Stimulated activated CD8-positive, alpha-beta memory T cell treated with anti-CD3 and anti-CD28 coated beads, Interleukin-12 subunit alpha, Interleukin-12 subunit beta, amount 100 ng/mL, for 1 hour (primary cell): Measurements from ENCODE around the gene ZNF615.
"Not testable (repeated sequence)": the region's sequence is repeated elsewhere in the genome, so short reads cannot be mapped to it uniquely, and the experiment has no call there.

Experiments
- DNase-seq: peaks from one replicate; pipeline ENCODE4 v3.0.0-alpha.2; 2020; ENCODE audit warnings: low read depth

ZNF615 gene

GRCh38 chr19:52007806-52008557, at the start of gene ZNF615:
TSS of gene ZNF615 (minus strand) at chr19:52008211. CDS start at chr19:52003711, 4,500 bp downstream.
- peak; percentile 85 for DNase-seq

GRCh38 chr19:52056480-52056879, 48.5 kb upstream of the ZNF615 start:
- not testable (repeated sequence) for DNase-seq

- DNase-seq: not testable (repeated sequence)
Measured at GRCh38 chr19:52051736-52052135, 43.7 kb upstream of the ZNF615 start.

DNA sequence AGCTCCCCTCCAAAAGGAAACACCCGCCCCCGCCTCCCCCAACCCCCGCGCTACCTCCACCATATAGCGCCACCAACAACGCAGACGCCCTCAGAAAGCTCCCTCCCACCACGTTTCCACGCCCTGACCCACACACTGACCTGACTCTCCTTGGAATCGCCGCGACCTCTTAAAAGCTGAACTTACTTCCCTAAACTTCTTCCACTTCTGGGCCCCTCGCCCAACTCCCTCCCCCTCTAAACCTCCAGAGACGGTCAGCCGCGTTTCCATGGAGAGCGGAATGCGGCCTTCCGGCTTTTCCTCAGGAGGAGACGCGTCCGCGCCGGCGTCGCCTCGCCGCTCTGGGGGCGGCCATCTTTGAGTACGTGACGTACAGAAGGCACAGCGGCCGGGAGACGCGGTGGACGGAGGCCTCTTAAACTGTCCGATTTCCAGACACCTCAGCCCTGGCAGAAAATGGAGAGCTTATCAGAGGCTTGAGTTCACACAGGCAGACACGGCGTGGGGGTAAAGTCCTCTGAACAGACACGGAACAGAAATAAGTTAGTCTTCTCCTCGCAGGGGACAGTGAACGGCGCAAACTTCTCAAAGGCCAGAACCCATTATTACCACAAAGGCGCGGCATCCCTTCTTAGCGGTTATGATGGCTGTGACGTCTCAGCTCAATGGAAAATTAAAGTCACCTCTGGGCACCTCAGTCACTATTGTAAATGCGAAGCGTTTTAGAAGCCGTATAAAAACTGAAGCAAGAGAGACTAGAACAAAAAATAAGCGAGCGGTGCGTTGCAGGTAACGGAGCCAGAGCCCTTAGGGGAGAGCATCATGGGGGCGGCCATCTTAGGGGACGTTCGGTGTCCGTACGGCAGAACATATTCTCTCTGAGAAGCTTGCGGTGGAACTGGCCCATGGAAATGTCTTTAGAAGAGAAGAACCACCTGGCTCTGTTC, 40.8 kb upstream of the ZNF615 start, which contains the start of gene ZNF432:
Gene ZNF432 (minus strand): TSS at position 284 of the 947 bp plus-strand sequence. CDS start 1,970 bp downstream, outside the sequence.
- DNase-seq: peak; percentile 74

- DNase-seq: no peak
Measured at GRCh38 chr19:52039169-52039568, 31.2 kb upstream of the ZNF615 start.

DNA sequence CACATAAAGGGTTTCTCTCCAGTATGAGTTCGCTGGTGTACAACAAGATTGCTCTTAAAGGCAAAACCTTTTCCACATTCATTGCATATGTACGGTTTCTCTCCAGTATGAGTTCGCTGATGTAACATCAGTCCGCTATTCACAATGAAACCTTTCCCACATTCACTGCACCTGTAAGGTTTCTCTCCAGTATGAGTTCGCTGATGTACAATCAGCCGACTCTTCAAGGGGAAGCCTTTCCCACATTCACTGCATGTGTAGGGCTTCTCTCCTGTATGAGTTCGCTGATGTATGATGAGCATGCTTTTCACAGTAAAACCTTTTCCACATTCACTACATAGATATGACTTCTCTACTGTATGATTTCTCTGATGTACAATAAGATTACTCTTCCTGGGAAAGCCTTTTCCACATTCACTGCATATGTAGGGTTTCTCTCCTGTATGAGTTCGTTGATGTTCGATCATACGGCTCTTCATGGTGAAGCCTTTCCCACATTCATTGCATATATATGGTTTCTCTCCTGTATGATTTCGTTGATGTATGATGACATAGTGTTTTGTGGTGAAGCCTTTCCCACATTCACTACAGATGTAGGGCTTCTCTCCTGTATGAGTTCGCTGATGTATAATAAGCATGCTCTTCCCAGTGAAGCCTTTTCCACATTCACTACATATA, 26.2 kb upstream of the ZNF615 start:
- DNase-seq: no peak

- no peak for DNase-seq
Measured at GRCh38 chr19:52028780-52029123, 20.7 kb upstream of the ZNF615 start.

DNA sequence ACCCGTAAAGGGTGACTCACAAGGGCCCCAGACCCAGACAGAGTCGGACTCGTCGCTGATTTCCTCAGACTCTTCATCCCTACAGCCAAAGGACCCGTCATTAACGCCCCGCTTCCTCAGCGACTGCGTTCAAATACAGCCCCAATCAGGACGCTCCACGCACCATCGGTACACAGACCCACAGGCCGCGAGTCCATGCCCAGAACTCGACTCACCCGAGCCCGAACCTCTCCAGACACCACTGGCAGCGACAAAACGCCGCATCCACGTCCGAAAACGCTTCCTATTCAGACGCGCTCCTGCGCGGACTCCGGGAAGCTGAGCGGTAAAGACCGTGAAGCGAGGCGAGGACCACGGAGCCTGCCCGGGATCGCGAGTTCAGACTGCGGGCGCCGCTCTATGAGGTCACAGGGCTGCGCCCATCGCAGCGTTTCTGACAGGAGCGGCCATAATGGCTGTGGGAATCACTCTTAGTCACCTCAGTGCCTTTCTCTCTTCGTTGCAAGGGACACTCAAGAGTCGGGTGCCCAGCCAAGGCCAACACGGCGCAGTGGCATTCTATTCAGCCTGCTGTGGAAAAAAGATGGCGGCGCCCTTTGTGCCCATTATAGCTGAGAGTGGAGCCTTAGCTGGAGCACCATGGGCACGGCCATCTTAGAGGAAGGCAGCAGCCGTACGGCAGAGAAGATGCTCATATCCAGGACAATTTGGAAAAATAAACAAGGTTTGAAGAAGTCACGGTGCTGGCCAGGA, 20.2 kb upstream of the ZNF615 start, which contains the start of gene ZNF614:
Gene ZNF614 (minus strand): TSS at position 353 of the 753 bp plus-strand sequence. CDS start 2,634 bp downstream, outside the sequence.
- peak; percentile 73 for DNase-seq

DNA sequence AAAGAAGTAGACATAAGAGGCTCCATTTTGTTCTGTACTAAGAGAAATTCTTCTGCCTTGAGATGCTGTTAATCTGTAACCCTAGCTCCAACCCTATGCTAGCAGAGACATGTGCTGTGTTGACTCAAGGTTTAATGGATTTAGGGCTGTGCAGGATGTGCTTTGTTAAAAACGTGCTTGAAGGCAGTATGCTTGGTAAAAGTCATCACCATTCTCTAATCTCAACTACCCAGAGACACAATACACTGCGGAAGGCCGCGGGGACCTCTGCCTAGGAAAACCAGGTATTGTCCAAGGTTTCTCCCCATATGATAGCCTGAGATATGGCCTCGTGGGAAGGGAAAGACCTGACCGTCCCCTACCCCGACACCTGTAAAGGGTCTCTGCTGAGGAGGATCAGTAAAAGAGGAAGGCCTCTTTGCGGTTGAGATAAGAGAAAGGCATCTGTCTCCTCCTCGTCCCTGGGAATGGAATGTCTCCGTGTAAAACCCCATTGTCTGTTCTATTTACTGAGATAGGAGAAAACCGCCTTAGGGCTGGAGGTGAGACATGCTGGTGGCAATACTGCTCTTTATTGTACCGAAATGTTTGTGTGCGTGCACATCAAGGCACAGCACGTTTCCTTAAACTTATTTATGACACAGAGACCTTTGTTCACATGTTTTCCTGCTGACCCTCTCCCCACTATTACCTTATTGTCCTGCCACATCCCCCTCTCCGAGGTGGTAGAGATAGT, 18.4 kb upstream of the ZNF615 start:
- DNase-seq: not testable (repeated sequence)

DNA sequence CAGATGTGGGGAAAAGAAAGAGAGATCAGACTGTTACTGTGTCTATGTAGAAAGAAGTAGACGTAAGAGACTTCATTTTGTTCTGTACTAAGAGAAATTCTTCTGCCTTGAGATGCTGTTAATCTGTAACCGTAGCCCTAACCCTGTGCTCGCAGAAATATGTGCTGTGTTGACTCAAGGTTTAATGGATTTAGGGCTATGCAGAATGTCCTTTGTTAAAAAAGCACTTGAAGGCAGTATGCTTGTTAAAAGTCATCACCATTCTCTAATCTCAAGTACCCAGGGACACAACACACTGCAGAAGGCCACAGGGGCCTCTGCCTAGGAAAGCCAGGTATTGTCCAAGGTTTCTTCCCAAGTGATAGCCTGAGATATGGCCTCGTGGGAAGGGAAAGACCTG, 16.5 kb upstream of the ZNF615 start:
- not testable (repeated sequence) for DNase-seq

DNA sequence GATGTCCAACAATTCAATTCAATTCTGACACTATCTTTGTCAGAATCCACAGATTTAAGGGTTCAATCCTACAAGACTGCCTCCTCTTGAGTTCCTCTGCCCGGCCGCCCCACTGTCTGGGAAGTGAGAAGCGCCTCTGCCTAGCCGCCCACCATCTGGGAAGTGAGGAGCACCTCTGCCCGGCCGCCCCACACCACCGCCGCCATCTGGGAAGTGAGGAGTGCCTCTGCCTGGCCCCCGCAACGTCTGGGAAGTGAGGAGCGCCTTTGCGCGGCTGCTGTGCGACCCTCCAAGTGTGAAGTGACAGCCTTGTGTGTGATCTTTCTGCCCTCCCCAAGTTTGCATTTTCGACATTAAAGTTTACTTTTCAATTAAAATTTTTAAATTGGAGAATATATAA, 14.2 kb upstream of the ZNF615 start:
- no peak for DNase-seq

GRCh38 chr19:52020506-52020905, 12.5 kb upstream of the ZNF615 start:
- no peak for DNase-seq

GRCh38 chr19:52010674-52011073, 2.7 kb upstream of the ZNF615 start:
- DNase-seq: no peak

GRCh38 chr19:52007451-52007805, 583 bp downstream of the ZNF615 start:
- DNase-seq: no peak

DNA sequence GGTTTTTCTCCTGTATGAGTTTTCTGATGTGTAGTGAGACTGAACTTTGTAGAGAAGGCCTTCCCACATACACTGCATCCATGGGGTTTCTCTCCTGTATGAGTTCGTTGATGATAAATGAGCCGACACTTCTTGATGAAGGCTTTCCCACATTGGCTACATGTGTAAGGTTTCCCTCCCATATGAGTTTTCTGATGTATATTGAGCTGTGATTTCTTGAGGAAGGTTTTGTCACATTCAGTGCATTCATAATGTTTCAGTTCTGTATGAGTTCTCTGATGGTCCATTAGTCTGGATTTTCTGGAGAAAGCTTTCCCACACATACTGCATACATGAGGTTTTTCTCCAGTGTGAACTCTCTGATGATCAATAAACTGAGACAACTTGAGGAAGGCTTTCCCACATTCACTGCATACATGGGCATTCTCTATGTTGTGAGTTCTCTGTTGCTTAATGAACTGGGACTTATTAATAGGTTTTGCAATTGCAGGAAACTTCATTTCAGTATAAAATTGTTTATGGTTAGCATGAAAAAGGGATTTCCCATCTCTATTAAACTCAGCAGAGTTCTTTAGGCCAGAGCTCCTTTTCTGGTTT, 13.9 kb downstream of the ZNF615 start:
- no peak for DNase-seq

- no peak for DNase-seq
Measured at GRCh38 chr19:51993422-51993821, 14.6 kb downstream of the ZNF615 start.

GRCh38 chr19:51986309-51987291, 21.4 kb downstream of the ZNF615 start, which contains the start of gene ZNF350:
TSS of gene ZNF350 (minus strand) at chr19:51986840. CDS start at chr19:51974360, 12,480 bp downstream.
- peak; percentile 85 for DNase-seq

GRCh38 chr19:51983361-51983760, 24.6 kb downstream of the ZNF615 start:
- no peak for DNase-seq

DNA sequence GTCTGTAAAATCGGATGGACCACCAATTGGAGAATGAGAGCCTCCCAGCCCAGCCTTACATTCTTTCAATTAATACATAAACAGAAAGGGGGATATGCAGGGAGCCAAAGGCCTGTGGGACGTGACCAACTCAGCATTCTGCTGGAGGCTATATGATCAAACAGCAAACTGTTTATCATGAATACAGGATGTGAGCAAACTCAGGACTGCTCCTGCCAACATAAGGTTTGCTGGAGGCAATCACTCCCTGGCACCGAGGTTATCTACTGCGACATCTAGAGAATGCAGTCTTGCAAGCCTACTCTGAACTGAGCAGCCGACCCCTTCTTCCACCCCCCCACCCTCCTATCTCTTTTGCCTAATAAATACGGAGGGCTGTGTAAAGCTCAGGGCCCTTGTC, 27.1 kb downstream of the ZNF615 start:
- DNase-seq: not testable (repeated sequence)
